OCI-LY3 (cell line): ENCODE data around the gene DIPK1A.

Experiments used
- CTCF ChIP-seq: fragments of 200-600, 300-600 bp; sonication (generic); IDR thresholded peaks from 2 replicates; pipeline ENCODE4 v1.5.1; 2014; ENCODE audit warnings: antibody characterized with exemption, low read length, low read depth
- EZH2phosphoT487 ChIP-seq: fragments of 200-600 bp; shearing (Covaris generic); IDR thresholded peaks from 2 replicates; pipeline ENCODE4 v1.6.1; 2018; ENCODE audit warnings: antibody characterized with exemption, mixed run types, low read depth

- TF ChIP-seq CTCF (no peak), EZH2phosphoT487 (no peak)
Observed at GRCh38 chr1:92951141-92951582, 10.1 kb downstream of the DIPK1A start.
